AG08395 (cell line): ENCODE measurements around the gene IPMK.

Source experiments
- DNase-seq: peaks from one replicate; pipeline ENCODE4 v3.0.0; 2012; ENCODE audit warnings: mixed read lengths, low spot score

IPMK gene

GRCh38 chr10:58153751-58154150 is 113.9 kb downstream of the IPMK start:
- no peak for DNase-seq

- peak; percentile 45 for DNase-seq
Measured at GRCh38 chr10:58152673-58153263, 114.9 kb downstream of the IPMK start.

DNA sequence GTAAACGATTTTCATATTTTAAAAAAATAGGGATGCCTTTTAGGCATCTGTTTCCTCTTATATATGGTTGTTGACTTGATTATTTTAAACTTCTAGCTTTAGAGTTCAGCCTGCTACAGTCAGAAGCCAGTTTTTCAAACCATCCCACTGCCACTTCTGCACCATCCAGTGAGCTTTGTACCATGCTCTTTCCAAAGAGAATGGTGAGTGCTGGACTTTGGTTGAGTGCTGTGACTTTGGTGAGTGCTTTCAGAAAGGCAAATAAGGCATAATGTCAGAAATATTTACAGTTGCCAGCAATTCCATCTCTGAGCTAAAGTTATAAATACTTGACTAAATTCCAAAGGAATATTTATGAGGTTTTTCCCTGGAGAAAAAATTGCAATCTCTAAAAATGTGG is 117.4 kb downstream of the IPMK start:
- no peak for DNase-seq

GRCh38 chr10:58143944-58144343 is 123.8 kb downstream of the IPMK start:
- no peak for DNase-seq
